Muscle layer of colon (tissue), 2 donors: ENCODE data around the gene MAN2A2.

Source experiments
- H3K27ac ChIP-seq: one replicate; pipeline ENCODE4 v1.7.0; 2013; ENCODE audit warnings: low read depth, mild to moderate bottlenecking, low read length, moderate library complexity
- H3K27me3 ChIP-seq, 2 donors: one replicate each; pipeline ENCODE4 v1.7.0; 2013; ENCODE audit warnings: low read length in 2 of 2, mild to moderate bottlenecking in 2 of 2; ENCODE audit not compliant: insufficient read depth in 2 of 2, control insufficient read depth in 1 of 2
- H3K36me3 ChIP-seq: one replicate; pipeline ENCODE4 v1.7.0; 2013; ENCODE audit warnings: mild to moderate bottlenecking, low read length; ENCODE audit not compliant: insufficient read depth
- H3K4me1 ChIP-seq: one replicate; pipeline ENCODE4 v1.7.0; 2013; ENCODE audit warnings: mild to moderate bottlenecking, low read length; ENCODE audit not compliant: insufficient read depth
- H3K4me3 ChIP-seq, 2 donors: one replicate each; pipeline ENCODE4 v1.7.0; 2013; ENCODE audit warnings: low read length in 2 of 2, low read depth in 1 of 2, mild to moderate bottlenecking in 1 of 2, moderate library complexity in 1 of 2
- H3K9ac ChIP-seq: one replicate; pipeline ENCODE4 v1.7.0; 2013; ENCODE audit warnings: low read length
- H3K9me3 ChIP-seq: one replicate; pipeline ENCODE4 v1.7.0; 2013; ENCODE audit warnings: mild to moderate bottlenecking, low read length
- donor health status: abdominal sarcoma.
- donor health status: Adenocarcinoma of cecum.

Gene MAN2A2

DNA sequence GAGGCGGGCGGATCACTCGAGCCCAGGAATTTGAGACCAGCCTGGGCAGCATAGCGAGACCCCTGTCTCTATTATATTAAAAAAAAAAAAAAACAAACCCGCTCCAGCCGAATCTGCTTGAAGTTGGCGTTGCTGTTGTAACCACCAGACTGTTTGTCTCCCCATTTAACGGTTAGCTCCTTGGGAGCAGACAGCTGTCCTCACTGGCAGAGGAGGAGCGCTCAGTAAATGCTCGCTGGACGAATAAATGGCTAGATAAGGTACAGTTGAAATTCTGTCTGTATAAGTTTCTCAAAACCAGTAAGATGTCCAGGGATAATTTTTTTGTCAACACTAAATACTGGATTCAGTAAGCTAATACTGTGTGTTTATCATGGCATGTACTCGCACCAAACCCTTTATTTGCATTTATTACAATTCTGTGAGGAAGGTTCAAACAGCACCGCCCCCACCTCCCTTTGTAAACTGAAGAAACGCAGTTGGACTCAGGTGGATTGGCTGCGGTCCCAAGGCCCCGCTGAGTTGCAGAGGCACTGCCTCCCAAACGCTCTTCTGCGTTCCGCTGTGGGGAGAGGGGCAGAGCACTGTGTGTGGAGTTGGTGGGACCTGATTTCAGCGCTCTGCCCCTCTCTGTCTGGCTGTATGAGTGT lies 52.6 kb downstream of the MAN2A2 start:
- Histone ChIP-seq H3K9ac (no peak overlapping the region), H3K36me3 (peaks cover 32% of the 10 kb centered on the region), H3K27ac (no peak overlapping the region), H3K27me3 (no peaks in the 10 kb centered on the region), H3K4me1 (peaks cover 38% of the 10 kb centered on the region), H3K9me3 (no peaks in the 10 kb centered on the region), H3K4me3 (peak overlapping the region in 1 of 2 donors; percentile 70)

- Histone ChIP-seq H3K4me3 (peak overlapping the region; percentile 24 to 73), H3K27me3 (no peaks in the 10 kb centered on the region), H3K4me1 (peaks cover 38% of the 10 kb centered on the region), H3K27ac (peak overlapping the region; percentile 12), H3K9ac (no peak overlapping the region), H3K9me3 (no peaks in the 10 kb centered on the region), H3K36me3 (peaks cover 33% of the 10 kb centered on the region)
Observed at GRCh38 chr15:90956274-90957030, 53.4 kb downstream of the MAN2A2 start.

GRCh38 chr15:90957031-90957790 lies 54.1 kb downstream of the MAN2A2 start:
- Histone ChIP-seq H3K9ac (peak overlapping the region; percentile 39), H3K27ac (peak overlapping the region; percentile 12), H3K4me3 (peak overlapping the region; percentile 24 to 73), H3K9me3 (no peaks in the 10 kb centered on the region), H3K27me3 (no peaks in the 10 kb centered on the region), H3K4me1 (peaks cover 38% of the 10 kb centered on the region), H3K36me3 (peaks cover 33% of the 10 kb centered on the region)

- Histone ChIP-seq H3K4me3 (peak overlapping the region; percentile 24 to 73), H3K27ac (no peak overlapping the region), H3K4me1 (peaks cover 38% of the 10 kb centered on the region)
Observed at GRCh38 chr15:90957791-90958190, 54.7 kb downstream of the MAN2A2 start.

DNA sequence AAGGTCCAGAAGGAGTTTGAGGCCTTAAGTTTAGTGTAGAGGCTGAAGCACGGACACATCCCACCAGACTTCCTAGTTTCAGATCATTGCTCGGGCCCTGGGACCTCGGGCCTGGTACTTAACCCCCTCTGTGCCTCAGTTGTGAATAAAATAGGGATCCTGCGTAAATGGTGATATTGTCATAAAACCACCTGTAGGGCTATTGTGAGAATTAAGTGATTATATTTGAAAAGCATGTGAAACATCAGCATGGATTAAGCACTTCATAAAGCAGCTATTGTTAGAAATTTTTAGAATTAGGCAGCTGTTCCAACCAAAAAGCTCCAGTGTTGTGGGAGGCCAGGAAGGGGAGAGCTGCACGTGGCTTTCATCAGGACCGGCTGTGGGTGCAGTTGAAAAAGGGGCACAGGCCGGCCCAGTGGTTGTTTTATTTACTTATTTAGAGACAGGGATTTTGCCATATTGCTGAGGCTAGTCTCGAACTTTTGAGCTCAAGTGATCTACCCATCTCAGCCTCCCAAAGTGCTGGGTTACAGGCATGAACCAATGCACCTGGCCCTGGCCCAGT lies 56.0 kb downstream of the MAN2A2 start:
- peak overlapping the region; percentile 35 for H3K9ac ChIP-seq
- no peaks in the 10 kb centered on the region for H3K27me3 ChIP-seq
- H3K36me3 ChIP-seq = peaks cover 26% of the 10 kb centered on the region
- no peak overlapping the region for H3K27ac ChIP-seq
- no peak overlapping the region for H3K4me3 ChIP-seq
- no peaks in the 10 kb centered on the region for H3K9me3 ChIP-seq
- H3K4me1 ChIP-seq = peaks cover 38% of the 10 kb centered on the region

More at GRCh38 chr15:90957791-90958190, 54.7 kb downstream of the MAN2A2 start:
- H3K36me3 ChIP-seq = peaks cover 33% of the 10 kb centered on the region
- no peaks in the 10 kb centered on the region for H3K27me3 ChIP-seq
- peak overlapping the region; percentile 39 for H3K9ac ChIP-seq
- no peaks in the 10 kb centered on the region for H3K9me3 ChIP-seq

DNA sequence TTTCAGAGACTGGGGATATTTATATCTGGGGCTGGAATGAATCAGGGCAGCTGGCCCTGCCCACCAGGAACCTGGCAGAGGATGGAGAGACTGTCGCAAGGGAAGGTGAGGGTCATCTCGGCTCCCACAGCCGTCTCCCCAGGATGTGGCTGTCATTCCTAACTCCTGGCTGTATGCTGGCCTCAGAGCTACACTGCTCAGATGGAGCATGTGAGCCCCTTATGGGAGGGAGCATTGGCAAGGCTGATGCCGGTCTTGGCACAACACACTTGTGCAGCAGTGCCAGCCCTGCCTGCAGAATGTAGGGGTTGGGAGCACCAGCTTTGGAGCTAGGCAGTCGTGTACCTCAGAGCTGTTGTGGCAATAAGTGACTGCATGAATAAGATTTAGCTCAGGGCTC lies 56.8 kb downstream of the MAN2A2 start:
- H3K4me3 ChIP-seq = no peak overlapping the region
- H3K4me1 ChIP-seq = peaks cover 38% of the 10 kb centered on the region
- peaks cover 26% of the 10 kb centered on the region for H3K36me3 ChIP-seq
- H3K27ac ChIP-seq = no peak overlapping the region
- peak overlapping the region; percentile 35 for H3K9ac ChIP-seq
- H3K27me3 ChIP-seq = no peaks in the 10 kb centered on the region
- no peaks in the 10 kb centered on the region for H3K9me3 ChIP-seq

DNA sequence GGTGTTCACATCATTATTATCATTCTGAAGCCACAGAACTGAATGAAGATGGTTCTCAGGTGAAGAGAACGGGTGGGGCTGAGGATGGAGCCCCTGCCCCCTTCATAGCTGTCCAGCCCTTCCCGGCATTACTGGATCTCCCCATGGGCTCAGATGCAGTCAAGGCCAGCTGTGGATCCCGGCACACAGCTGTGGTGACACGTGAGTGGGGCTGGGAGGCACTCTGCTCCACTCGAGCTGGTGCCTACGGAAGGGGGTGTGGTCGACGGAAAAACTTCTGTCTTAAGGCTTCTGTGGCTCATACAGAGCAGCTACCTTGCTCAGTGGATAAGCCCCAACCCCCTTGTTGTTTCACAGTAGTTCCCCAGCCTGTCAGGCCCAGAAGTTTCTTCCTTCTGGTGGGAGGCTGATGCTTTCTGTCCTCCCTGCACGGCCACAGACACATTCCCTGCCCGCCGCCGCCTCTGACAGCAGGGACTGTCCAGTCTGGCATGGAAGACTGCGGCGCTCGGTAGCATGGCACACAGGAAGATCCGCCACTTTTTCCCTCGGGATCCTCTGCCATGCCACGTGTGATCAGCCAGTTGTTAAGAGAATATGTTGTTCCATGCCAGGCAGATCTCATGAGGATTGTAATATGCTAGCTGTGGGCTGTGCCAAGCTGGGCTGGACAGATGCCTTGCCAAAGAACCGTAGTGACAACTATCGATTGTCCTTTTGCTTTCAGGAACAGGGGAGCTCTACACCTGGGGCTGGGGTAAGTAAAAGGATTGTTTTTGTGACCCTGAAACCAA lies 57.4 kb downstream of the MAN2A2 start:
- Histone ChIP-seq H3K4me1 (peaks cover 34% of the 10 kb centered on the region), H3K27ac (peak overlapping the region; percentile 16), H3K9me3 (no peaks in the 10 kb centered on the region), H3K36me3 (peaks cover 26% of the 10 kb centered on the region), H3K4me3 (no peak overlapping the region), H3K9ac (no peak overlapping the region), H3K27me3 (no peaks in the 10 kb centered on the region)

DNA sequence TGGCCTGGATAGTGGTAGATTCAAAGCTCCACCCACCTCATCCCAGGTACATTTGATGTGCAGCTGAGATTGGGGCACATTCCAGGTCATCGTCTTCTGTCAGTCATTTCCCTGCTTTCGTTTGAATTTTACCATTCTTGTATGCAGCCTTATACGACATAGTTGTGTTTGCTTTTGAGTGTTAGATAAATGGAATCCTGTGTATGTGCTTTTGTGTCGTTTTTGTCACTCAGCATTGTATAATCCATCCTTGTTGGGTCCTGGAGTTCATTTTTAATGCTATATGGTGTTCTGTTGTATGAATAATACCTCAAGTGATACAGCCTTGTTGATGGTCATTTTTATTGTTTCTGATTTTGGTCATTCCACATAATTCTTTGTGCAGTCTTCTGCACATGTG lies 58.9 kb downstream of the MAN2A2 start:
- Histone ChIP-seq H3K4me1 (peaks cover 24% of the 10 kb centered on the region), H3K36me3 (peaks cover 34% of the 10 kb centered on the region), H3K27ac (no peak overlapping the region), H3K4me3 (no peak overlapping the region), H3K27me3 (no peaks in the 10 kb centered on the region), H3K9ac (no peak overlapping the region), H3K9me3 (no peaks in the 10 kb centered on the region)

DNA sequence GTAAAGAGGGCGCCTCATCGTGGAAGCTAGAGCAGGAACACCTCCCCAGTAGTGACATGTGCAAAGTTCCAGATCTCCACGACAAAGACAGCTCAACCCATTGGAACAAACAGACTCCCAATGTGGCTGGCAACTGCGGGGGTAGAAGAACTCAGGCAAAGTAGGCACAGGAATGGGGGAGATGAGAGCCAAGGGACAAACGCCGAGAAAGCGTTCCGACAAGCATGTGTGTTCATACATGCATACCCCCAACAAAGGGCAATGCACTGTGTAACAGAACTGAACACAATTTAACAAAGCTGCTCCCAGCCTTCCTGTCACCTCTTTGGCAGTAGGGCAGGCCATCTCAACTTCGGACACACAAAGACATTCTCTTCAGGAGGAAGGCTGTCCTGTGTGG lies 63.2 kb downstream of the MAN2A2 start:
- no peak overlapping the region for H3K4me3 ChIP-seq
- no peaks in the 10 kb centered on the region for H3K4me1 ChIP-seq
- peaks cover 34% of the 10 kb centered on the region for H3K36me3 ChIP-seq

GRCh38 chr15:90967206-90967605 lies 64.1 kb downstream of the MAN2A2 start:
- no peaks in the 10 kb centered on the region for H3K27me3 ChIP-seq
- no peaks in the 10 kb centered on the region for H3K4me1 ChIP-seq
- H3K27ac ChIP-seq = no peak overlapping the region
- no peak overlapping the region for H3K9ac ChIP-seq
- H3K9me3 ChIP-seq = no peaks in the 10 kb centered on the region
- no peak overlapping the region for H3K4me3 ChIP-seq
- H3K36me3 ChIP-seq = peaks cover 25% of the 10 kb centered on the region

More for the DNA sequence above, 63.2 kb downstream of the MAN2A2 start:
- Histone ChIP-seq H3K27ac (no peak overlapping the region), H3K9ac (no peak overlapping the region), H3K27me3 (no peaks in the 10 kb centered on the region), H3K9me3 (no peaks in the 10 kb centered on the region)
